Prostate gland (tissue), 2 donors: ENCODE results near the gene R3HDM4.

Experiments used
- POLR2AphosphoS5 ChIP-seq: sonication (generic); formaldehyde crosslinking; IDR thresholded peaks from one replicate; pipeline ENCODE4 v1.6.1; 2017; ENCODE audit warnings: antibody characterized with exemption
- TF ChIP-seq, protein P1 (sequence below), 4 experiments: fragments of 200-600 bp in 2 of 4; fragments of 450-650 bp in 2 of 4; sonication (generic) in 2 of 4; IDR thresholded peaks; 1 replicate in 3 of 4; 2 replicates in 1 of 4; pipeline ENCODE4 v1.5.1; 2016 to 2019; ENCODE audit warnings: antibody characterized with exemption in 4 of 4, mild to moderate bottlenecking in 2 of 4, moderate library complexity in 2 of 4

DNA sequence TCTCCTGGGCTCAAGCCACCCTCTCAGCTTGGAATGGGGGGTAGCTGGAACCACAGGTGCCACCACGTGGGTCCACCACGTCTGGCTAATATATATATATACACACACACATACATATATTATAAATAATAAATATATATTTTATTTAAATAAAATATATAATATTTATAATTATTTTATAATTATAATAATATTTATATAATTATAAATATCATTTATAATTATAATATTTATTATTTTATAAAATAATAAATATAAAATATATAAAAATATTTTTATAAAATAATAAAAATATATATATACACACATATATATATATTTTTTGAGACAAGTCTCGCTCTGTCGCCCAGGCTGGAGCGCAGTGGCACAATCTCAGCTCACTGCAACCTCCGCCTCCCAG, 58.5 kb downstream of the R3HDM4 start:
- TF ChIP-seq, protein P1, sequence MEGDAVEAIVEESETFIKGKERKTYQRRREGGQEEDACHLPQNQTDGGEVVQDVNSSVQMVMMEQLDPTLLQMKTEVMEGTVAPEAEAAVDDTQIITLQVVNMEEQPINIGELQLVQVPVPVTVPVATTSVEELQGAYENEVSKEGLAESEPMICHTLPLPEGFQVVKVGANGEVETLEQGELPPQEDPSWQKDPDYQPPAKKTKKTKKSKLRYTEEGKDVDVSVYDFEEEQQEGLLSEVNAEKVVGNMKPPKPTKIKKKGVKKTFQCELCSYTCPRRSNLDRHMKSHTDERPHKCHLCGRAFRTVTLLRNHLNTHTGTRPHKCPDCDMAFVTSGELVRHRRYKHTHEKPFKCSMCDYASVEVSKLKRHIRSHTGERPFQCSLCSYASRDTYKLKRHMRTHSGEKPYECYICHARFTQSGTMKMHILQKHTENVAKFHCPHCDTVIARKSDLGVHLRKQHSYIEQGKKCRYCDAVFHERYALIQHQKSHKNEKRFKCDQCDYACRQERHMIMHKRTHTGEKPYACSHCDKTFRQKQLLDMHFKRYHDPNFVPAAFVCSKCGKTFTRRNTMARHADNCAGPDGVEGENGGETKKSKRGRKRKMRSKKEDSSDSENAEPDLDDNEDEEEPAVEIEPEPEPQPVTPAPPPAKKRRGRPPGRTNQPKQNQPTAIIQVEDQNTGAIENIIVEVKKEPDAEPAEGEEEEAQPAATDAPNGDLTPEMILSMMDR (IDR thresholded peaks at IDR 0.05) = no peak
- no peak for TF ChIP-seq POLR2AphosphoS5
